Measurements from ENCODE around the gene PTHLH. TPM values are rescaled to one million over a fixed set of nuclear protein-coding genes. Genes with fewer than 3 reads are reported as not detected.

PTHLH gene
- total RNA-seq, 2 experiments from 2014 or later: not detected

DNA sequence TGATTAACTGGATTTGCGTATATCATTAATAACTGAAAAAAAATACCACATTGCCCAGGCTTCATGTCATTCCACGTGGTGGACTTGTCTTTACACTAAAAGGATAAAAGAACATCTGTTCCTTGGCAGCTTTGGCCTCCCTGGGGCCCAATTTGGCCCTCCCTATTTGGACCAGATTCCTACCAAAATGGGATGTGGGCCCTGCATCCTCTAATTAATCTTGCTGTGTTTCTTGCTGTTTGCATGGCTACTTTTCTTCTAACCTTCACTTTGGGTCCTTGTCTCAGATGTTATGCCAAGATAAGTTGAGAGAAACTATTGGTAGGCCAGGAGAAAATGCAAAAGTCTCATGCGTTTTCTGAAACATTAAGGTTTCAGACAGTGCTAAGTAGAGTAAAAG lies 57.5 kb downstream of the PTHLH start:
- ChIA-PET POLR2A (no interaction called here), CTCF (no interaction called here)
- H3K4me3 Mint-ChIP-seq: no peak overlapping the region
- DNase-seq: no peak
- H3K4me1 Mint-ChIP-seq: no peaks in the 10 kb centered on the region
- no peak overlapping the region for H3K27ac Mint-ChIP-seq
- H3K9me3 Mint-ChIP-seq: no peaks in the 10 kb centered on the region
- H3K36me3 Mint-ChIP-seq (ENCODE audit: low read depth): no peaks in the 10 kb centered on the region
- peaks cover 5% of the 10 kb centered on the region for H3K27me3 Mint-ChIP-seq

DNA sequence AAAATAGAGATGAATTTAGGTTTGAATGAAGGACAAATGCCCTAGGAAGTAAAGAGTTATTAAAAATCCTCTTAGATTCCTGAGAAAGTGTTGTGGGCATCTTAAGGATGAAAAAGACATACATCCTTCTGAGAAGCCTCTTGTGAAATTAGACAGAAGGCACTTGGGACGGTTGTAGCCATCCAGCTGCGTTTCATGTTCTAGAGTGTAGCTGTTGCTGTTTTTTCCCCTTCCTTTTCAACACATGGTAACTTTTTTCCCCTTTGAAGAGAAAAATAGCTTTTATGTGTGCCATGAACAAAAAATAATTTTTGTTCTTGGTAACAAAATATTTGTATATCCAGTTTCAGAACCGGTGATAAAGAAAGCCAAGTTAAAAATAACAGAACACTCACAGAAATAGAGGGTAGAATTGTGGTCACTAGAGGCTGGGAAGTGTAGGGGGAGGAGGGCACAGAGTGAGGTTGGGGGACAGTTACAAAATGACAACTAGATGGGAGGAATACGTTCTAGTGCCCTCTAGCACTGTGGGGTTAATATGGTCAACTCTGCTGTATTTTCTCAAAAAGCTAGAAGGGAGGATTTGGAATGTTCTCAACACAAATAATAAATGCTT lies 58.4 kb downstream of the PTHLH start:
- ChIA-PET CTCF (no interaction called here), POLR2A (no interaction called here)
- H3K4me1 Mint-ChIP-seq: no peaks in the 10 kb centered on the region
- no peak for DNase-seq
- H3K36me3 Mint-ChIP-seq (ENCODE audit: low read depth): no peaks in the 10 kb centered on the region
- no peaks in the 10 kb centered on the region for H3K9me3 Mint-ChIP-seq
- H3K4me3 Mint-ChIP-seq: no peak overlapping the region
- H3K27ac Mint-ChIP-seq: no peak overlapping the region
- H3K27me3 Mint-ChIP-seq: peaks cover 5% of the 10 kb centered on the region

DNA sequence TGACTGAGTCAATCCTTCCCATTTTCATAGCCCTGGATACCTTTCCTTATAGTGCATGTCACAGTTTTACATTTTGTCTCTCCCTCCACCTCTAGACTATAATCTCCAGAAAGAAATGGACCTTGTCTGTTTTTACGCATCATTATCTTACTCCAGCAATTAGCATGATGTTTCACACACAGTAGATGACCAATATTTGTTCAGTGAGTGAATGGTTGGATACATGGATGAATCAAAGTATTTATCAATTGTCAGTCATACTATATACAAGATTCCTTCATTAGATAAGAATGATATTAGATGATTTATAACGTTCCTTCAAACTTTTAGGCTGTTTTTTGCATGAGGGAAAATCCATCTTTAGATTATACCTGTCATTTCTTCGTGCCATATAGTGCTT lies 61.1 kb downstream of the PTHLH start:
- DNase-seq: no peak
- no peaks in the 10 kb centered on the region for H3K4me1 Mint-ChIP-seq
- H3K27me3 Mint-ChIP-seq: peaks cover 5% of the 10 kb centered on the region
- no peak overlapping the region for H3K4me3 Mint-ChIP-seq
- ChIA-PET POLR2A (no interaction called here), CTCF (no interaction called here)
- no peaks in the 10 kb centered on the region for H3K9me3 Mint-ChIP-seq
- no peak overlapping the region for H3K27ac Mint-ChIP-seq
- no peaks in the 10 kb centered on the region for H3K36me3 Mint-ChIP-seq (ENCODE audit: low read depth)

Other genes with a start within 250 kb of the PTHLH start
- gene KLHL42, start 192.5 kb downstream of the PTHLH start, total RNA-seq: 10 to 100 TPM; 13.6 to 15.2 TPM
- not detected for gene MANSC4, start 192.5 kb downstream of the PTHLH start, total RNA-seq
- 10 to 100 TPM; 17.0 to 23.2 TPM for gene CCDC91, start 217.7 kb upstream of the PTHLH start, total RNA-seq